Spleen (tissue), 11 donors: ENCODE data around the gene EPS8. TPM values are rescaled to one million over a fixed set of nuclear protein-coding genes. Genes with fewer than 3 reads are reported as not detected.
A peak's percentile ranks its signal among the peaks of the same experiment; 100 is the strongest.

Source experiments
- DNase-seq: peaks from one replicate; pipeline ENCODE4 v3.0.0-alpha.2; 2020
- H3K27ac ChIP-seq, 8 donors: fragments of 200-600 bp; sonication (generic) in 7 of 8; 1 replicate in 4 of 8; 2 replicates in 4 of 8; pipeline versions ENCODE4 v1.5.0 to v1.8.0; 2016 to 2021; ENCODE audit warnings: inconsistent platforms in 4 of 8, mild to moderate bottlenecking in 4 of 8, moderate library complexity in 1 of 8
- H3K27me3 ChIP-seq, 7 donors: fragments of 200-600 bp; sonication (generic) in 6 of 7; replicated peaks in 1 of 7; 1 replicate in 4 of 7; 2 replicates in 3 of 7; pipeline versions ENCODE4 v1.5.0 to v1.8.0; 2016 to 2021; ENCODE audit warnings: inconsistent platforms in 3 of 7, mild to moderate bottlenecking in 1 of 7
- H3K36me3 ChIP-seq, 6 donors: fragments of 200-600 bp; sonication (generic) in 5 of 6; 1 replicate in 4 of 6; 2 replicates in 2 of 6; pipeline versions ENCODE4 v1.5.0 to v1.8.0; 2016 to 2021; ENCODE audit warnings: inconsistent platforms in 2 of 6
- H3K4me1 ChIP-seq, 6 donors: fragments of 200-600 bp; sonication (generic) in 5 of 6; 1 replicate in 3 of 6; 2 replicates in 3 of 6; pipeline versions ENCODE4 v1.5.0 to v1.8.0; 2016 to 2021; ENCODE audit warnings: inconsistent platforms in 3 of 6
- H3K4me3 ChIP-seq, 8 donors: fragments of 200-600 bp; sonication (generic) in 7 of 8; 1 replicate in 4 of 8; 2 replicates in 4 of 8; pipeline versions ENCODE4 v1.5.0 to v1.8.0; 2016 to 2021; ENCODE audit warnings: inconsistent platforms in 4 of 8, mild to moderate bottlenecking in 4 of 8, moderate library complexity in 2 of 8
- H3K9me3 ChIP-seq, 8 donors: fragments of 200-600 bp; sonication (generic) in 7 of 8; 1 replicate in 4 of 8; 2 replicates in 4 of 8; pipeline versions ENCODE4 v1.5.0 to v1.8.0; 2016 to 2021; ENCODE audit warnings: inconsistent platforms in 4 of 8
- POLR2A ChIP-seq, 3 donors: fragments of 450-650 bp; IDR thresholded peaks; one replicate each; pipeline ENCODE4 v1.5.1; 2017; ENCODE audit warnings: antibody characterized with exemption in 3 of 3, mild to moderate bottlenecking in 1 of 3
- POLR2AphosphoS5 ChIP-seq, 3 donors: sonication (generic); formaldehyde crosslinking; IDR thresholded peaks; one replicate each; pipeline ENCODE4 v1.5.1; 2017; ENCODE audit warnings: antibody characterized with exemption in 3 of 3
- WGBS, 5 donors: extraction: QIAGEN DNeasy Blood & Tissue Kit in 3 of 5; methylation state at CpG; one replicate each; pipeline versions ENCODE4 v1.1.5 to v1.1.7; 2013 to 2018; 5-methylcytosine and 5-hydroxymethylcytosine counted together
- intact Hi-C: fragments of 100-400 bp; cut with DNase I; formaldehyde crosslinking; loops from one replicate; pipeline ENCODE4 v1.15.0; 2023; ENCODE audit warnings: low total_unique reads
- polyA plus RNA-seq, 3 donors: library from polyadenylated mRNA; stranded (reverse); fragments of 200-250 nt; gene quantifications; one replicate each; pipeline ENCODE4 v1.2.1, GENCODE V29; 2013
- total RNA-seq, 7 donors: library from RNA; depleted of rRNA in 3 of 7; stranded (reverse); fragments of >200 nt in 3 of 7; fragmentation: NEBNext Ultra II Directional in 4 of 7; extraction: Animal tissue kit (Norgen Biotek cat#: 25700) in 4 of 7; gene quantifications; one replicate each; pipeline versions ENCODE4 v1.1.0 to v1.2.1, GENCODE V29; 2016 to 2021
- TF ChIP-seq, protein P1 (sequence below), 11 experiments: fragments of 200-600 bp in 7 of 11; fragments of 450-650 bp in 4 of 11; sonication (generic) in 4 of 11; IDR thresholded peaks in 8 of 11; conservative IDR thresholded peaks in 3 of 11; 1 replicate in 7 of 11; 2 replicates in 4 of 11; pipeline versions ENCODE4 v1.4.0 to v1.8.0; 2016 to 2021; ENCODE audit warnings: antibody characterized with exemption in 11 of 11, inconsistent platforms in 4 of 11, mild to moderate bottlenecking in 1 of 11
- donor health status: healthy with polysubstance abuse.
- donor health status: DM: no; HTN: no; CAD: no; lungs with moderate emphysema.
- donor health status: DM: no; HTN: no; CAD: no.
- donor health status: Bipolar disorder and iron deficiency.
- donor health status: healthy.
- donor health status: DM: no; HTN: no; CAD: no.
- donor health status: DM: yes; HTN: yes; CAD: no.

Gene EPS8
- total and polyA plus RNA-seq, 10 donors: 4.6 to 90.5 (median 30.9) TPM

DNA sequence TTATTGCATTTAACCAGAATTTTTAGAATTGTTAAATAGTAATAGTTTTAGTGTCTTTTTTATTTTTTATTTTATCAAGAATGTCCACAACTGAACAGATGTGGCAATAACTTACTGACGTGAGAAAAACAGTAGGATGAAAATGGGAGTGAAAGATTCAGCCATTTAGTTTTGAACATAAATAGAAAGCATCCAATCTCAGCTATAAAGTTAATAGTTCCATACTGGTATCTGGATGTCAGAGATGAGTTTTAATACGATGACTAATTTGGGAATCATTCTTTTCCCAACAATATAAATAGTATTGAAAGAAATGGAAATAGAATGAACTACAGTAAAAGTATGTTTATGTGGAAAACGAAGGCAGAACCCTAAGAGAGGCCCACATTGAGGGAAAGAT is 159.4 kb downstream of the EPS8 start:
- 63 to 88% (median 78%) methylated on average over 3 of the region's 3 CpGs for WGBS, 5 donors
- H3K27ac ChIP-seq: peak overlapping the region in 6 of 8 donors; percentile 29 to 57 (median 44)

DNA sequence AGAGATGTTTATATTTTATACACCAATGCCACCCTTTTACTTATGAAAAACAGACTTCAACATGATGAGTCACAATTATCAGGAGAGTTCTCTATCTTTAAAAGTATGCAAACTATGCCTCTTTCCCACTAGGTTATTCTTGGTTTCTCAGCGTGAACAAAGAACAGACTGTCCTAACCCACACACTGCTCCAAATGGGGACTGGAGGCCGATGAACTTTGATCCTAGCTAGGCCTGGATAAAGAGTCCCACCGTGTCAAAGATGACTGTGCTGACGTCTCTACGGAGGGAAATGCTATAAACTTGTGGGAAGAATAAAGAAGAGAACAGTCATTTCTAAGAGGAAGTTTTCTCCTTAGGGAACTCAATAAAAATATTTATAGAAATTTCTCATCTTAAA is 160.1 kb downstream of the EPS8 start:
- no peak for DNase-seq
- TF ChIP-seq, protein P1, sequence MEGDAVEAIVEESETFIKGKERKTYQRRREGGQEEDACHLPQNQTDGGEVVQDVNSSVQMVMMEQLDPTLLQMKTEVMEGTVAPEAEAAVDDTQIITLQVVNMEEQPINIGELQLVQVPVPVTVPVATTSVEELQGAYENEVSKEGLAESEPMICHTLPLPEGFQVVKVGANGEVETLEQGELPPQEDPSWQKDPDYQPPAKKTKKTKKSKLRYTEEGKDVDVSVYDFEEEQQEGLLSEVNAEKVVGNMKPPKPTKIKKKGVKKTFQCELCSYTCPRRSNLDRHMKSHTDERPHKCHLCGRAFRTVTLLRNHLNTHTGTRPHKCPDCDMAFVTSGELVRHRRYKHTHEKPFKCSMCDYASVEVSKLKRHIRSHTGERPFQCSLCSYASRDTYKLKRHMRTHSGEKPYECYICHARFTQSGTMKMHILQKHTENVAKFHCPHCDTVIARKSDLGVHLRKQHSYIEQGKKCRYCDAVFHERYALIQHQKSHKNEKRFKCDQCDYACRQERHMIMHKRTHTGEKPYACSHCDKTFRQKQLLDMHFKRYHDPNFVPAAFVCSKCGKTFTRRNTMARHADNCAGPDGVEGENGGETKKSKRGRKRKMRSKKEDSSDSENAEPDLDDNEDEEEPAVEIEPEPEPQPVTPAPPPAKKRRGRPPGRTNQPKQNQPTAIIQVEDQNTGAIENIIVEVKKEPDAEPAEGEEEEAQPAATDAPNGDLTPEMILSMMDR (IDR thresholded peaks at IDR 0.05 in 8 of 11, conservative IDR thresholded peaks at IDR 0.05 in 3 of 11): no peak
- no peak for TF ChIP-seq POLR2A (IDR thresholded peaks at IDR 0.05)
- peak in 1 of 3 donors; percentile 72 for TF ChIP-seq POLR2AphosphoS5 (IDR thresholded peaks at IDR 0.05)
- Histone ChIP-seq H3K9me3 (no peaks in the 10 kb centered on the region), H3K36me3 (no peaks in the 10 kb centered on the region), H3K4me1 (peaks cover 0 to 17% (median 6%) of the 10 kb centered on the region in 6 donors), H3K4me3 (no peak overlapping the region), H3K27me3 (no peaks in the 10 kb centered on the region), H3K27ac (peak overlapping the region in 6 of 8 donors; percentile 22 to 71 (median 48))
- 32 to 54% (median 46%) methylated on average over 5 of the region's 5 CpGs for WGBS, 5 donors
- intact Hi-C loops: no loop called here

More for the DNA sequence above, 159.4 kb downstream of the EPS8 start:
- no peaks in the 10 kb centered on the region for H3K9me3 ChIP-seq
- DNase-seq: no peak
- H3K4me1 ChIP-seq: peaks cover 0 to 17% (median 6%) of the 10 kb centered on the region in 6 donors
- no peak overlapping the region for H3K4me3 ChIP-seq
- intact Hi-C loops: no loop called here
- TF ChIP-seq POLR2AphosphoS5 (IDR thresholded peaks at IDR 0.05): no peak
- TF ChIP-seq, protein P1 (IDR thresholded peaks at IDR 0.05 in 8 of 11, conservative IDR thresholded peaks at IDR 0.05 in 3 of 11): no peak
- TF ChIP-seq POLR2A (IDR thresholded peaks at IDR 0.05): no peak
- H3K27me3 ChIP-seq: no peaks in the 10 kb centered on the region
- no peaks in the 10 kb centered on the region for H3K36me3 ChIP-seq

DNA sequence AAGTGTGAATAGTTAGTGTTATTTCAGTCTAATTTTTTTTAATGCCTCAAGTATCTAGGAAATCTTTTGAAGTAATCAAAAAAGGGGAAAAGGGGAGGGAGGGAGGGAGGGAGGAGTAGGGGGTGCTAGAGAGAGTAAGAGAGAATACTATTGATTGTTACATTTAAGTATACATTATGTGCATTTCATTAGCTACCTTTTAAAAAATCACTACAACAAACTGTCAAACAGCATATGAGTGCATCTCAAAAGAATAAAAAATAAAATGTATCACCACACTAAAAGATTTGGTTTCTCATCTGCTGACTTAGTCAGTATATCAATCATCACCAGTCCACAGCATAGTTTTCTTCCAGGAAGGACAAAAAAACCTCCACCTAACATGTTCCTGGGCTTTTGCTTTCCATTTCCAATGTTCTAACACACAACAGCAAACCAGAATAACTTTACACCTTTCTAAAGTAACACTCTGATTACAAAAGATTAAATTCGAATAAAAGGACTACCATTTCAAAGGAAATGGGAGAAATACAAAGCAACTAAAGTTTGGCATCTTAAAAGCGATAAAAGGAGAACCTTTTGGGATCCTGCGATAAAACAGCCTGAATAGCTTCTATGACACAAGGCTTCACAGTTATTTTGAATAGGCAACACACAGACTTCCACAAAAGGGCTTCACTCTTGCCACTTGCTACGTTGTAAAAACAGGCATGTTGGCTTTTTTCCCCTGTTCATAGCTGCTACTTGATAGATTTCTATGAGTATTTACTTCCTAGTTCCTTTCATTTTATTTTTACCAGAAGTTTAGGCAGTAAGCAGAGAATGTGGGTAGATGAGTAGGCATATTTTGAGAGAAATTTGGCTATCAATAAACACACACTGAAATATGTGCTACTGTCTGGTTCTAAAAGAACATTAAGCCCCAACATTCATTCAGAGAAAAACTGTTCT is 160.9 kb downstream of the EPS8 start:
- no peak overlapping the region for H3K4me3 ChIP-seq
- H3K36me3 ChIP-seq: no peaks in the 10 kb centered on the region
- 42 to 51% (median 45%) methylated on average over 4 of the region's 4 CpGs for WGBS, 5 donors
- no peak for DNase-seq
- intact Hi-C loops: no loop called here
- no peaks in the 10 kb centered on the region for H3K9me3 ChIP-seq
- H3K27ac ChIP-seq: peak overlapping the region in 5 of 8 donors; percentile 3 to 71 (median 49)
- no peak for TF ChIP-seq POLR2A (IDR thresholded peaks at IDR 0.05)
- no peaks in the 10 kb centered on the region for H3K27me3 ChIP-seq
- peaks cover 0 to 17% (median 6%) of the 10 kb centered on the region in 6 donors for H3K4me1 ChIP-seq

DNA sequence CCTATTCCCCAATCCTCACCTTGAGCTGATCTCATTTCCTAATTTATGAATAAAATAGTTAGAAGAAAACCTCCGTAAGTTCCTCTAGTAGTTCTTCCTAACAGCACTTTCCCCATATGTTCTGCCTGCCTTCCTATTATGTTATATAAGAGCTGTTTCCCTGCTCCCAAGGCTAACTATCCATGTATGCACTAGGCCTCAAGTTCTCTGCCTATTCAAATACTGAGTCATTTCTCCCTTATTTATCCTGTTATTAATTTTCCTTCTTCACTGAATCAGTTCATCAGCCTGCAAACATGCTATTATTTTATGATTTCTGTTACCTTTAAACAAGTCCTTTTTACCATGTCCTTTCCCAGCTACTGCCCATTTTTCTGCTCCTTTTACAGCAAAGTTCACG is 164.1 kb downstream of the EPS8 start:
- intact Hi-C loops: no loop called here
- peaks cover 0 to 12% (median 6%) of the 10 kb centered on the region in 6 donors for H3K4me1 ChIP-seq
- H3K27ac ChIP-seq: no peak overlapping the region

More for the DNA sequence above, 164.1 kb downstream of the EPS8 start:
- H3K4me3 ChIP-seq: no peak overlapping the region
- no peak for TF ChIP-seq POLR2A (IDR thresholded peaks at IDR 0.05)
- TF ChIP-seq POLR2AphosphoS5 (IDR thresholded peaks at IDR 0.05): no peak
- TF ChIP-seq, protein P1 (IDR thresholded peaks at IDR 0.05 in 8 of 11, conservative IDR thresholded peaks at IDR 0.05 in 3 of 11): no peak
- no peaks in the 10 kb centered on the region for H3K9me3 ChIP-seq
- H3K27me3 ChIP-seq: no peaks in the 10 kb centered on the region
- no peaks in the 10 kb centered on the region for H3K36me3 ChIP-seq
- 91 to 97% (median 95%) methylated on average over 2 of the region's 2 CpGs for WGBS, 5 donors
- DNase-seq: no peak
